Measurements from ENCODE around the gene ZNF468. TPM values are rescaled to one million over a fixed set of nuclear protein-coding genes. Genes with fewer than 3 reads are reported as not detected.
"Not testable (repeated sequence)": the region's sequence is repeated elsewhere in the genome, so short reads cannot be mapped to it uniquely, and the experiment has no call there.

ZNF468 gene
- total and polyA plus RNA-seq, 2 donors (not counting 1 experiment from before 2014, with no cell fraction given): 12.6 to 35.3 TPM

DNA sequence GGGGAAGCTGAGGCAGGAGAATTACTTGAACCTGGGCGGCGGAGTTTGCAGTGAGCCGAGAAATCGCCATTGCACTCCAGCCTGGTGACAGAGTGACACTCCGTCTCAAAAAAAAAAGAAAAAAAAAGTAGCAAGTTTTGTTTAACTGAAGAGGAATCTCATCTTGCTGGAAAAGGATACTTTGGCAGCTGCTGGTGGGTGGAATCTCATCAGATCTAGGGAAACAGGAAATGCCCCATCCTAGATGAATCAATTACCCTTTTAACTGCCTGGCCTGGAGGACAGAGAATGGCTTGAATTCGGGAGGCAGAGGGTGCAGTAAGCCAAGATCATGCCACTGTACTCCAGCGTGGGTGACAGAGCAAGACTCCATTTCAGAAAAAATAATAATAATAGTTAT is 31.7 kb upstream of the ZNF468 start:
- Histone ChIP-seq H3K4me3 (ENCODE audit: control extremely low read depth in 1 of 5, extremely low read depth in 1 of 5, insufficient read depth in 1 of 5, low read depth in 2 of 5, low read length in 4 of 5) (no peak overlapping the region), H3K9ac (ENCODE audit: low read length) (no peak overlapping the region), H3K27ac (ENCODE audit: low read length in 2 of 2) (no peak overlapping the region), H3K79me2 (ENCODE audit: control insufficient read depth, insufficient read depth, low read length) (peaks cover 8% of the 10 kb centered on the region), H4K20me1 (ENCODE audit: control insufficient read depth, insufficient read depth, low read length, poor library complexity, severe bottlenecking) (no peaks in the 10 kb centered on the region), H3K36me3 (replicated peaks in 1 of 2; ENCODE audit: control extremely low read depth in 1 of 2, control insufficient read depth in 1 of 2, extremely low read depth in 1 of 2, insufficient read depth in 2 of 2, low read length in 1 of 2) (peaks cover 9 to 47% of the 10 kb centered on the region in 2 experiments), H3K4me1 (ENCODE audit: control insufficient read depth in 2 of 2, insufficient read depth in 2 of 2, low read length in 2 of 2) (no peaks in the 10 kb centered on the region), H3K9me3 (ENCODE audit: control extremely low read depth in 1 of 3, control insufficient read depth in 2 of 3, insufficient read depth in 1 of 3, low read length in 2 of 3) (peaks cover 0 to 27% (median 1%) of the 10 kb centered on the region in 3 donors), H3K27me3 (replicated peaks in 1 of 4; ENCODE audit: control extremely low read depth in 1 of 4, control insufficient read depth in 3 of 4, insufficient read depth in 4 of 4, low read length in 3 of 4) (no peaks in the 10 kb centered on the region), H2AFZ (ENCODE audit: insufficient read depth, low read depth, low read length, poor library complexity, severe bottlenecking) (no peak overlapping the region), H3K4me2 (replicated peaks; ENCODE audit: low read depth, low read length, poor library complexity, severe bottlenecking) (no peak overlapping the region)
- peaks cover 12% of the 10 kb centered on the region for H3K4me1 Mint-ChIP-seq
- H3K4me3 Mint-ChIP-seq: no peak overlapping the region
- TF ChIP-seq, protein P1, sequence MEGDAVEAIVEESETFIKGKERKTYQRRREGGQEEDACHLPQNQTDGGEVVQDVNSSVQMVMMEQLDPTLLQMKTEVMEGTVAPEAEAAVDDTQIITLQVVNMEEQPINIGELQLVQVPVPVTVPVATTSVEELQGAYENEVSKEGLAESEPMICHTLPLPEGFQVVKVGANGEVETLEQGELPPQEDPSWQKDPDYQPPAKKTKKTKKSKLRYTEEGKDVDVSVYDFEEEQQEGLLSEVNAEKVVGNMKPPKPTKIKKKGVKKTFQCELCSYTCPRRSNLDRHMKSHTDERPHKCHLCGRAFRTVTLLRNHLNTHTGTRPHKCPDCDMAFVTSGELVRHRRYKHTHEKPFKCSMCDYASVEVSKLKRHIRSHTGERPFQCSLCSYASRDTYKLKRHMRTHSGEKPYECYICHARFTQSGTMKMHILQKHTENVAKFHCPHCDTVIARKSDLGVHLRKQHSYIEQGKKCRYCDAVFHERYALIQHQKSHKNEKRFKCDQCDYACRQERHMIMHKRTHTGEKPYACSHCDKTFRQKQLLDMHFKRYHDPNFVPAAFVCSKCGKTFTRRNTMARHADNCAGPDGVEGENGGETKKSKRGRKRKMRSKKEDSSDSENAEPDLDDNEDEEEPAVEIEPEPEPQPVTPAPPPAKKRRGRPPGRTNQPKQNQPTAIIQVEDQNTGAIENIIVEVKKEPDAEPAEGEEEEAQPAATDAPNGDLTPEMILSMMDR (IDR thresholded peaks at IDR 0.05): no peak
- no peak for TF ChIP-seq EZH2 (IDR thresholded peaks at IDR 0.05; ENCODE audit: borderline replicate concordance, insufficient read depth, low read depth, low read length, poor library complexity, severe bottlenecking)
- no peak for DNase-seq
- H3K9me3 Mint-ChIP-seq (ENCODE audit: insufficient read depth): peaks cover 5% of the 10 kb centered on the region
- CTCF ChIA-PET: no interaction called here
- no peaks in the 10 kb centered on the region for H3K27me3 Mint-ChIP-seq
- POLR2A ChIA-PET: no interaction called here
- H3K27ac Mint-ChIP-seq: no peak overlapping the region
- no peak for ATAC-seq (ENCODE audit: low read depth)
- 98% methylated on average over 5 of the region's 7 CpGs for WGBS (ENCODE audit: insufficient coverage)
- intact Hi-C loops (cut with micrococcal nuclease): no loop called here

DNA sequence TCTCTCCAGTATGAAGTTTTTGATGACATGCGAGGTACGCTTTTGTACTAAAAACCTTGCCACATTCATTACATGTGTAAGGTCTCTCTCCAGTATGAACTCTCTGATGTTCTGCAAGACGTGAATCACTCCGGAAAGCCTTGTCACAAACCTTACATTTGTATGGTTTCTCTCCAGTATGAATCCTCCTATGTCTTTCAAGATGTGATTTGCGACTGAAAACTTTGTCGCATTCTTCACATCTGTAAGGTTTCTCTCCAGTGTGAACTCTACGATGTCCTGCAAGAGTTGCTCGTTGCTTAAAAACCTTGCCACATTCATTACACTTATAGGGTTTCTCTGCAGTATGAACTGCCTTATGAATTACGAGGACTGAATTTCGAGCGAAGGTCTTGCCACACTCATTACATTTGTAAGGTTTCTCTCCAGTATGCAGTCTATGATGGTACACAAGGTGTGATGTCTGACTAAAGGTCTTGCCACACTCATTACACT is 23.5 kb upstream of the ZNF468 start:
- Mint-ChIP-seq H3K4me1 (no peaks in the 10 kb centered on the region), H3K9me3 (ENCODE audit: insufficient read depth) (peaks cover 28% of the 10 kb centered on the region), H3K4me3 (no peak overlapping the region), H3K27ac (no peak overlapping the region), H3K27me3 (no peaks in the 10 kb centered on the region)
- Histone ChIP-seq H3K4me3 (ENCODE audit: control extremely low read depth in 1 of 5, extremely low read depth in 1 of 5, insufficient read depth in 1 of 5, low read depth in 2 of 5, low read length in 4 of 5) (no peak overlapping the region), H3K9ac (ENCODE audit: low read length) (no peak overlapping the region), H3K79me2 (ENCODE audit: control insufficient read depth, insufficient read depth, low read length) (no peaks in the 10 kb centered on the region), H3K9me3 (ENCODE audit: control extremely low read depth in 1 of 3, control insufficient read depth in 2 of 3, insufficient read depth in 1 of 3, low read length in 2 of 3) (peaks cover 7 to 55% (median 50%) of the 10 kb centered on the region in 3 donors), H3K4me2 (replicated peaks; ENCODE audit: low read depth, low read length, poor library complexity, severe bottlenecking) (no peak overlapping the region), H4K20me1 (ENCODE audit: control insufficient read depth, insufficient read depth, low read length, poor library complexity, severe bottlenecking) (no peaks in the 10 kb centered on the region), H3K4me1 (ENCODE audit: control insufficient read depth in 2 of 2, insufficient read depth in 2 of 2, low read length in 2 of 2) (no peaks in the 10 kb centered on the region), H3K27ac (ENCODE audit: low read length in 2 of 2) (no peak overlapping the region), H2AFZ (ENCODE audit: insufficient read depth, low read depth, low read length, poor library complexity, severe bottlenecking) (no peak overlapping the region), H3K27me3 (replicated peaks in 1 of 4; ENCODE audit: control extremely low read depth in 1 of 4, control insufficient read depth in 3 of 4, insufficient read depth in 4 of 4, low read length in 3 of 4) (no peaks in the 10 kb centered on the region), H3K36me3 (replicated peaks in 1 of 2; ENCODE audit: control extremely low read depth in 1 of 2, control insufficient read depth in 1 of 2, extremely low read depth in 1 of 2, insufficient read depth in 2 of 2, low read length in 1 of 2) (peaks cover 20 to 49% of the 10 kb centered on the region in 2 experiments)
- no peak for ATAC-seq (ENCODE audit: low read depth)
- DNase-seq: no peak
- CTCF ChIA-PET: no interaction called here
- TF ChIP-seq, protein P1 (IDR thresholded peaks at IDR 0.05): no peak
- TF ChIP-seq EZH2 (IDR thresholded peaks at IDR 0.05; ENCODE audit: borderline replicate concordance, insufficient read depth, low read depth, low read length, poor library complexity, severe bottlenecking): no peak
- POLR2A ChIA-PET: no interaction called here
- intact Hi-C loops (cut with micrococcal nuclease): no loop called here
- WGBS (ENCODE audit: insufficient coverage): 100% methylated on average over 7 of the region's 11 CpGs

DNA sequence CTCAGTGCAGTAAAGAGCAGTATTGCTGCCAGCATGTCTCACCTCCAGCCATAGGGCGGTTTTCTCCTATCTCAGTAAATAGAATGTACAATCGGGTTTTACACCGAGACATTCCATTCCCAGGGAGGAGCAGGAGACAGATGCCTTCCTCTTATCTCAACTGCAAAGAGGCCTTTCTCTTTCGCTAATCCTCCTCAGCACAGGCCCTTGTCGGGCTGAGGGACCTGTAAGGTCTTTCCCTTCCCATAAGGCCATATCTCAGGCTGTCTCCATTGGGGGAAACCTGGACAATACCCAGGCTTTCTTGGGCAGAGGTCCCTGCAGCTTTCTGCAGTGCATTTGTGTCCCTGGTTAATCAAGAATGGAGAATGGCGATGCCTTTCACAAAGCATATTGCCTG is 15.6 kb upstream of the ZNF468 start:
- intact Hi-C loops (cut with micrococcal nuclease); H2AFZ ChIP-seq (ENCODE audit: insufficient read depth, low read depth, low read length, poor library complexity, severe bottlenecking); H3K27me3 ChIP-seq (replicated peaks in 1 of 4; ENCODE audit: control extremely low read depth in 1 of 4, control insufficient read depth in 3 of 4, insufficient read depth in 4 of 4, low read length in 3 of 4); H3K4me3 Mint-ChIP-seq; H3K4me1 Mint-ChIP-seq; H3K4me3 ChIP-seq (ENCODE audit: control extremely low read depth in 1 of 5, extremely low read depth in 1 of 5, insufficient read depth in 1 of 5, low read depth in 2 of 5, low read length in 4 of 5); H3K4me2 ChIP-seq (replicated peaks; ENCODE audit: low read depth, low read length, poor library complexity, severe bottlenecking); H3K36me3 ChIP-seq (replicated peaks in 1 of 2; ENCODE audit: control extremely low read depth in 1 of 2, control insufficient read depth in 1 of 2, extremely low read depth in 1 of 2, insufficient read depth in 2 of 2, low read length in 1 of 2); POLR2A ChIA-PET; ATAC-seq (ENCODE audit: low read depth); H3K4me1 ChIP-seq (ENCODE audit: control insufficient read depth in 2 of 2, insufficient read depth in 2 of 2, low read length in 2 of 2); H3K27ac ChIP-seq (ENCODE audit: low read length in 2 of 2); CTCF ChIA-PET; DNase-seq; H3K9ac ChIP-seq (ENCODE audit: low read length); H4K20me1 ChIP-seq (ENCODE audit: control insufficient read depth, insufficient read depth, low read length, poor library complexity, severe bottlenecking); H3K27me3 Mint-ChIP-seq; H3K79me2 ChIP-seq (ENCODE audit: control insufficient read depth, insufficient read depth, low read length); H3K27ac Mint-ChIP-seq: not testable (repeated sequence)
- peaks cover 3 to 18% (median 3%) of the 10 kb centered on the region in 3 donors for H3K9me3 ChIP-seq (ENCODE audit: control extremely low read depth in 1 of 3, control insufficient read depth in 2 of 3, insufficient read depth in 1 of 3, low read length in 2 of 3)
- peaks cover 11% of the 10 kb centered on the region for H3K9me3 Mint-ChIP-seq (ENCODE audit: insufficient read depth)
- 95% methylated on average over 4 of the region's 6 CpGs for WGBS (ENCODE audit: insufficient coverage)
